Fibroblast of the aortic adventitia (primary cell): ENCODE results near the gene FAM184A. TPM values are rescaled to one million over a fixed set of nuclear protein-coding genes. Genes with fewer than 3 reads are reported as not detected.

Experiments used
- DNase-seq: peaks from one replicate; pipeline ENCODE4 v3.0.0-alpha.2; 2010; ENCODE audit warnings: low read depth
- H3K4me3 ChIP-seq: 2 replicates; pipeline ENCODE4 v1.5.1; 2011; ENCODE audit warnings: low read depth, mild to moderate bottlenecking, control low read depth, low read length, moderate library complexity
- small RNA-seq: library from RNA; depleted of rRNA; stranded (forward); fragments of <200 nt; gene quantifications from one replicate; pipeline ENCODE3, GENCODE V24; 2012
- total RNA-seq: library from RNA; depleted of rRNA; stranded (reverse); fragments of >200 nt; gene quantifications from 2 replicates; pipeline ENCODE4 v1.2.3, GENCODE V29; 2012; ENCODE audit warnings: low replicate concordance
- TF ChIP-seq, protein P1 (sequence below): IDR thresholded peaks from 2 replicates; pipeline ENCODE4 v1.5.1; 2011; ENCODE audit warnings: mild to moderate bottlenecking, low read length, control low read depth, inconsistent platforms; ENCODE audit not compliant: insufficient read depth

The FAM184A gene
- total RNA-seq, 1 donor: 1.9 TPM

DNA sequence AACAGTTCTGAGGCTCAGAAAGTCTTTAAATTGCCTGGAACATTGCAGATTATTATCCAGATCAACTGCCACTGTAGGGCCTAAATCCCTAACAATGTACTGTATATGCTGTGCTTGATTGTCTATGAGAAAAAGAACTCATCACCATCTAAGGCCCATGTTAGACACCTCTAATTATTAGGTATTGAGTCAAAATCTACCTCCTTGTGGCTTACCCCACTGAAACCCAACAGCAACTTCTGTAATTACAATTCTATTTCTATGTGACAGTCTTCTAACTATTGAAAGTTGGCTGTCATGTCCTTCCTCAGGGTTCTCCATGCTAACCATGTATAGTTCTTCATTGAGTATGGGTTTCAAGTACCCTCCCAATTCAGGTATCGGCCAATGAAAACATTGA is 157.4 kb downstream of the FAM184A start:
- H3K4me3 ChIP-seq: no peak overlapping the region
- TF ChIP-seq, protein P1, sequence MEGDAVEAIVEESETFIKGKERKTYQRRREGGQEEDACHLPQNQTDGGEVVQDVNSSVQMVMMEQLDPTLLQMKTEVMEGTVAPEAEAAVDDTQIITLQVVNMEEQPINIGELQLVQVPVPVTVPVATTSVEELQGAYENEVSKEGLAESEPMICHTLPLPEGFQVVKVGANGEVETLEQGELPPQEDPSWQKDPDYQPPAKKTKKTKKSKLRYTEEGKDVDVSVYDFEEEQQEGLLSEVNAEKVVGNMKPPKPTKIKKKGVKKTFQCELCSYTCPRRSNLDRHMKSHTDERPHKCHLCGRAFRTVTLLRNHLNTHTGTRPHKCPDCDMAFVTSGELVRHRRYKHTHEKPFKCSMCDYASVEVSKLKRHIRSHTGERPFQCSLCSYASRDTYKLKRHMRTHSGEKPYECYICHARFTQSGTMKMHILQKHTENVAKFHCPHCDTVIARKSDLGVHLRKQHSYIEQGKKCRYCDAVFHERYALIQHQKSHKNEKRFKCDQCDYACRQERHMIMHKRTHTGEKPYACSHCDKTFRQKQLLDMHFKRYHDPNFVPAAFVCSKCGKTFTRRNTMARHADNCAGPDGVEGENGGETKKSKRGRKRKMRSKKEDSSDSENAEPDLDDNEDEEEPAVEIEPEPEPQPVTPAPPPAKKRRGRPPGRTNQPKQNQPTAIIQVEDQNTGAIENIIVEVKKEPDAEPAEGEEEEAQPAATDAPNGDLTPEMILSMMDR: no peak
- DNase-seq: no peak

DNA sequence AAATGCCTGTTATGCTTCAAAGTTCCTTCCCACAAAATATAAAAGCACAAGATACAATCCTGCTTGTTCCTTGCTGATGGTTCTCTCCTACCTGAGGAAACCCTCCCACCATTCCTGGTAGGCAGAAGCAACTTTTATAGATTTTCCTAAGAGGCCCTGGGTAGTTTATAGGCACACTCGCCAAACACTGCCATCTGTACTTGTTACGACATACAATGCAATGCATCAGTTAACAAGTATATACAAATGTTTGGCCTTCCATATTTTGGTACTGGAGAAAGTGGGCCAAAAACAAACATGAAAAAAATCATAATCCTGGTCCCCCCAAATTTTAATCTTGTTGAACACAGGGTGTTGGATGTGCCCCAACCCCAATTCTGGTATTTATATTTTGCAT is 160.1 kb downstream of the FAM184A start:
- no peak for DNase-seq
- TF ChIP-seq, protein P1: no peak
- no peak overlapping the region for H3K4me3 ChIP-seq

DNA sequence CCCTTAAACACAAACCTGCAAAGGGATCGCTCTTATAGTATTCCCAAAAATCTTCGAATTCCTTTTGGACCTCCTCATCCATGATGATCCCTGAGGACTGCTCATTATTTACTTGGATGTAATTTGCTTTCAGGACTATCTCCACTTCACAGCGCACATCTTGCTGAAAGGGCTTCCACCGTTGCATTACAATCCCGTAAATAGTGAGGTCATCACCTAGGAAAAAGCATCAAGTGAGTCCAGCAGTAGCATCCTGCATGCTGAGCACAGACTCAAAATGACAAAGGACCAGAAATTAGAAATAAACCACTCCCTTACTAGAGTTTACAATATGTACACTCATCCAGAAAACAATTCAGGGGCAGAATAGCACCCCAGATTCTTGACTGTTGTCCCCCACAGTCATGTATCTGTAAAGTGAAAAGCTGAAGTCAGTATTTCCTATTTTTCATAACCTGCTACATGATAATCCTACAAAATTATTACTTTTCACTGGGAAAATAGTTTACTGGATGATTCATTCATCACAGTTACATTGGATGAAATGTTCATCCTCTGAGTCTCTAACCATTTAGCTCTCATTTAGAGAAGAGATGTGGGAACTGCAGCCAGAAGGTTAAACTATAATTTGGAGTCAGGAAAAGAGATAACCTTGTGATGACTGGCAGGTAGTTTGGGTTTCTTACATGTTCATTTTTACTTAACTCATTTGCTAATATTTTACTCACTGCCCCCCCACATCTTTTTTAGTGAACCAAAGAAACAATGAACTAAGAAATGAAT is 160.7 kb downstream of the FAM184A start:
- no peak for DNase-seq
- no peak overlapping the region for H3K4me3 ChIP-seq
- TF ChIP-seq, protein P1: no peak

DNA sequence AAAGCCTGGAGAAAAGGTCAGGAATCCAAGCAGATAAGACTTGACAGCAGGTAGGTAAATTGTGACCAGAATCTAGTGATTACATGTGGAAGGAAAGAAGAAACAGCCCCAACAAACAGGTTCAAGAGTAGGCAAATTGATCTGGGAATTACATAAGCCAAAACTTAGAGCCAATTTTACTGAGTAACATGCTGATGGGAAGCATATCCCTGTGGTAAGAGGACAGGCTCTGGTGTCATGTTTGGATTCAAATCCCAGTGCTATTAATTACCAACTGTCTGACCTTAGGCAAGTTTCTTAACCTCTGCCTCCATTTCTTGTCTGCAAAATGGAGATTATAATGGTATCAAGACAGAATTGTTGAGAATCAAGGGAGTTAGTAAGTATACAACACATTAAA is 163.9 kb downstream of the FAM184A start:
- DNase-seq: no peak
- H3K4me3 ChIP-seq: no peak overlapping the region
- TF ChIP-seq, protein P1: no peak

DNA sequence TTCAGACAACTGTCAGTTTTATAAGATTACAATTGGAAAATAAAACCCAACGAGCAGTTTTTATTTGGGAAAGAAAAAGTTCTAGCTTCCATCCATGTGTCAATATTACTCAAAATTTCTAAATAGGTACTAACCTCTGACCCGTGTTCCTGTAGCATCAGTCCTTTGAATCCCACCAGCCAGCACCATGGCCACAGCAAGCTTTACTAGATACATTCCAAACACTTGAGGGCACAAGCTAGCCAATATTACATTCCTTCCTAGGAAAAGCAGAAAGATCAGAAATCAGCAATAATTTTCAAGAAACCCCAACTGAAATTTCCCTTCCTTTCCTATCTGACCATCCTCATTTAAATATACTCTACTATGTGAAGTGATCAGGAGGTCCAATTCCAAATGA is 165.3 kb downstream of the FAM184A start:
- TF ChIP-seq, protein P1: no peak
- no peak overlapping the region for H3K4me3 ChIP-seq
- DNase-seq: no peak

DNA sequence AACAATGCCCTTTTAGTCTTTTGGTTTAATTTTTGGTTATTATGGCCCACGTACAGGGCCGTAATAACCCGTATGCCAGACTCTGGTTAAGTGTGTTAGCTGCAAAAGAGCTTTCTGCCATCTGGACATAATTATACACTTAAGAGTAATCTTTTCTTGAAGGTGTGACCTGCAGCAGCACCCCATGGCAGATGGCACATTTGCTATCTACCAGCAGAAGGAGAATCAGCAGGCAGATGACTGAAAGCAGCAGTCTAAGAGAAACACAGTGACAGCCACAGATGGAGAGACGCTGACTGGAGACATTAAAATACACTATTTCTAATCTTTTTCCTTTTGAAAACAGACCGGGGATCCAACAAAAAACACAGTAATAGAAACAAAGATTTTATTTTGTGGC is 165.8 kb downstream of the FAM184A start:
- DNase-seq: no peak
- H3K4me3 ChIP-seq: no peak overlapping the region
- TF ChIP-seq, protein P1: no peak

Small RNA genes lying within 50 kb of the gene (small RNA-seq; reads per million reads assigned to genes)
- 1.1 reads per million, percentile 41 among the genes with 10 or more reads in this experiment for gene MIR548B
- gene RF00019: not detected

Other genes starting within 250 kb of the FAM184A start
- 13.7 and 26.1 TPM in 2 replicates for gene ASF1A, start 184.5 kb downstream of the FAM184A start, total RNA-seq
- gene MCM9, start 143.5 kb downstream of the FAM184A start, total RNA-seq: 11.2 and 11.4 TPM in 2 replicates